AG04450 (cell line): ENCODE measurements around the gene R3HDML. TPM values are rescaled to one million over a fixed set of nuclear protein-coding genes. Genes with fewer than 3 reads are reported as not detected.

Experiments used
- CTCF ChIA-PET: fragments of 300-600, 350-600 bp; formaldehyde crosslinking; extraction: SDS; loops from one replicate; lab custom pipeline; 2022; ENCODE audit warnings: antibody characterized with exemption, inconsistent platforms; lab: Charles Lee
- POLR2A ChIA-PET: fragments of 350-600 bp; formaldehyde crosslinking; extraction: SDS; loops from one replicate; lab custom pipeline; 2021; ENCODE audit warnings: antibody characterized with exemption, inconsistent platforms; lab: Yijun Ruan, JAX
- DNase-seq: peaks from one replicate; pipeline ENCODE4 v3.0.0-alpha.2; 2011; ENCODE audit warnings: low read depth, low spot score
- H3K27ac ChIP-seq: one replicate; pipeline ENCODE4 v1.5.1; 2012; ENCODE audit warnings: low read depth, low read length, control low read depth
- H3K27me3 ChIP-seq: one replicate; pipeline ENCODE4 v1.6.0; 2012; ENCODE audit warnings: low read length; ENCODE audit not compliant: control insufficient read depth, insufficient read depth
- H3K4me3 ChIP-seq: 2 replicates; pipeline ENCODE4 v1.5.1; 2011; ENCODE audit warnings: mild to moderate bottlenecking, low read depth, low read length, control low read depth
- H3K9me3 ChIP-seq: 2 replicates; pipeline ENCODE4 v1.5.1; 2012; ENCODE audit warnings: low read length; ENCODE audit not compliant: control insufficient read depth, insufficient read depth
- polyA plus RNA-seq: library from polyadenylated mRNA; depleted of rRNA; stranded (reverse); fragments of >200 nt; gene quantifications from 2 replicates; pipeline ENCODE4 v1.2.3, GENCODE V29; 2011
- TF ChIP-seq, protein P1 (sequence below): IDR thresholded peaks from 2 replicates; pipeline ENCODE4 v1.5.1; 2011; ENCODE audit warnings: low read depth, low read length, control low read depth, inconsistent platforms

The R3HDML gene
- polyA plus RNA-seq, 1 experiment: not detected

GRCh38 chr20:44364780-44365179, 27.9 kb downstream of the R3HDML start:
- Histone ChIP-seq H3K27me3 (peaks cover 3% of the 10 kb centered on the region), H3K4me3 (no peak overlapping the region), H3K27ac (no peak overlapping the region), H3K9me3 (no peaks in the 10 kb centered on the region)
- ChIA-PET CTCF (no interaction called here), POLR2A (no interaction called here)
- no peak for DNase-seq
- TF ChIP-seq, protein P1, sequence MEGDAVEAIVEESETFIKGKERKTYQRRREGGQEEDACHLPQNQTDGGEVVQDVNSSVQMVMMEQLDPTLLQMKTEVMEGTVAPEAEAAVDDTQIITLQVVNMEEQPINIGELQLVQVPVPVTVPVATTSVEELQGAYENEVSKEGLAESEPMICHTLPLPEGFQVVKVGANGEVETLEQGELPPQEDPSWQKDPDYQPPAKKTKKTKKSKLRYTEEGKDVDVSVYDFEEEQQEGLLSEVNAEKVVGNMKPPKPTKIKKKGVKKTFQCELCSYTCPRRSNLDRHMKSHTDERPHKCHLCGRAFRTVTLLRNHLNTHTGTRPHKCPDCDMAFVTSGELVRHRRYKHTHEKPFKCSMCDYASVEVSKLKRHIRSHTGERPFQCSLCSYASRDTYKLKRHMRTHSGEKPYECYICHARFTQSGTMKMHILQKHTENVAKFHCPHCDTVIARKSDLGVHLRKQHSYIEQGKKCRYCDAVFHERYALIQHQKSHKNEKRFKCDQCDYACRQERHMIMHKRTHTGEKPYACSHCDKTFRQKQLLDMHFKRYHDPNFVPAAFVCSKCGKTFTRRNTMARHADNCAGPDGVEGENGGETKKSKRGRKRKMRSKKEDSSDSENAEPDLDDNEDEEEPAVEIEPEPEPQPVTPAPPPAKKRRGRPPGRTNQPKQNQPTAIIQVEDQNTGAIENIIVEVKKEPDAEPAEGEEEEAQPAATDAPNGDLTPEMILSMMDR: no peak

GRCh38 chr20:44367746-44368145, 30.9 kb downstream of the R3HDML start:
- TF ChIP-seq, protein P1: no peak
- Histone ChIP-seq H3K27me3 (no peaks in the 10 kb centered on the region), H3K4me3 (no peak overlapping the region), H3K27ac (no peak overlapping the region), H3K9me3 (no peaks in the 10 kb centered on the region)
- ChIA-PET POLR2A (no interaction called here), CTCF (interaction anchor here (0.6 to 0.9 kb wide), 2 partner anchors 17 to 349 kb away, joined by 5 to 6 read pairs; no protein-coding TSS in a partner anchor)
- DNase-seq: no peak

DNA sequence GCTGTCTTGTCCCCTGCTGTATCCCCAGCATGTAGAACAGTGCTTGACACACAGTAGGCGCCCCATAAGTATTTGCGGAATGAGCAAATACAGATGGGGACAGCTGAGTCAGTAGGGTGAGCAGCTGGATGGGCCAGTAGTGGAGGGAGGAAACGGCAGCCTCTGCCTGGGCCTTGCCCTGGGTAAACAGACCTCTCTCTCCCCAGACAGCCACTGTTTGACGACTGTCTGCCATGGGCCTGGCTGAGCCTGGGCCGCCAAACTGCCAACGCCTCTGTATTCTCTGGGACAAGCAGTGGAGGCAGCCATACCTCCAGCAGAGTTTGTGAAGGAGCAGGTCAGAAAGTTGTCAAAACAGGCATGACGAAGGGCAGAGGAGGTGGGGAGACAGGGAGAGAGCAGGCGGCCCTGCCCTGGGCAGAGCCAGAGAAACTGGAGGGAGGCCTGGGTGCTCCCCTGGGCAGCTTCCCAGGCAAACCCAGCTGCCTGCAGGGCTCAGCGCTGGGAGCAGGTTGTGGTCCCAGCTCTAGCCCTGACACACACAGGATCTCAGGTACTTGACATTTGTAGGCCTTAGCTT, 33.9 kb downstream of the R3HDML start:
- CTCF ChIA-PET: no interaction called here
- no peak for DNase-seq
- TF ChIP-seq, protein P1: no peak
- Histone ChIP-seq H3K4me3 (no peak overlapping the region), H3K9me3 (no peaks in the 10 kb centered on the region), H3K27ac (no peak overlapping the region), H3K27me3 (peaks cover 4% of the 10 kb centered on the region)
- POLR2A ChIA-PET: no interaction called here

DNA sequence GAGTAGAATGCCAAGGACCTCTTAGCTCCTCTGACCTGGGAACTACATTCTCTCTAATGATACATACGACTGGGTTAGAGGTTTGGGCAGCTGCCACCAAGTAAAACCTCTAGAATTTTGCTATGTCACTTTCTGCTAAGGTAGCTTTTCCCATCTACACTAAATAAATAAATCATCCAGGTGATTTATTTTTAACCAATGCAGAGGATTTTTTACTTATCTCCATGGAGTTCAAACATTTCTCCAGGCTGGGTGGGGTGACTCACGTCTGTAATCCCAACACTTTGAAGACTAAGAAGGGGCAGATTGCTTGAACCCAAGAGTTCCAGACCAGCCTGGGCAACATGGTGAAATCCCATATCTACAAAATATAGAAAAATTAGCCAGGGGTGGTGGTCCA, 45.8 kb downstream of the R3HDML start:
- Histone ChIP-seq H3K4me3 (no peak overlapping the region), H3K27ac (no peak overlapping the region), H3K9me3 (no peaks in the 10 kb centered on the region), H3K27me3 (no peaks in the 10 kb centered on the region)
- POLR2A ChIA-PET: no interaction called here
- DNase-seq: no peak
- TF ChIP-seq, protein P1: no peak
- CTCF ChIA-PET: interaction anchor here (0.7 to 5.5 kb wide), 7 partner anchors 13 to 608 kb away, joined by 3 to 64 read pairs (median 21); no protein-coding TSS in a partner anchor

- Histone ChIP-seq H3K27ac (no peak overlapping the region), H3K9me3 (no peaks in the 10 kb centered on the region), H3K4me3 (no peak overlapping the region), H3K27me3 (peaks cover 2% of the 10 kb centered on the region)
- ChIA-PET CTCF (interaction anchor here (0.6 to 5.5 kb wide), 28 partner anchors 10 to 337 kb away, joined by 3 to 64 read pairs (median 4); no protein-coding TSS in a partner anchor), POLR2A (interaction anchor here (0.7 kb wide), 1 partner anchor 361 kb away, joined by 11 read pairs; the partner anchor contains the start of gene KCNK15)
- TF ChIP-seq, protein P1: peak; percentile 93
- peak; percentile 16 for DNase-seq
Measured at GRCh38 chr20:44384423-44385027, 47.7 kb downstream of the R3HDML start.
